ENCODE data around the gene UPP2. TPM values are rescaled to one million over a fixed set of nuclear protein-coding genes. Genes with fewer than 3 reads are reported as not detected.

UPP2 gene
- total RNA-seq, 4 donors from 2014 or later: not detected

DNA sequence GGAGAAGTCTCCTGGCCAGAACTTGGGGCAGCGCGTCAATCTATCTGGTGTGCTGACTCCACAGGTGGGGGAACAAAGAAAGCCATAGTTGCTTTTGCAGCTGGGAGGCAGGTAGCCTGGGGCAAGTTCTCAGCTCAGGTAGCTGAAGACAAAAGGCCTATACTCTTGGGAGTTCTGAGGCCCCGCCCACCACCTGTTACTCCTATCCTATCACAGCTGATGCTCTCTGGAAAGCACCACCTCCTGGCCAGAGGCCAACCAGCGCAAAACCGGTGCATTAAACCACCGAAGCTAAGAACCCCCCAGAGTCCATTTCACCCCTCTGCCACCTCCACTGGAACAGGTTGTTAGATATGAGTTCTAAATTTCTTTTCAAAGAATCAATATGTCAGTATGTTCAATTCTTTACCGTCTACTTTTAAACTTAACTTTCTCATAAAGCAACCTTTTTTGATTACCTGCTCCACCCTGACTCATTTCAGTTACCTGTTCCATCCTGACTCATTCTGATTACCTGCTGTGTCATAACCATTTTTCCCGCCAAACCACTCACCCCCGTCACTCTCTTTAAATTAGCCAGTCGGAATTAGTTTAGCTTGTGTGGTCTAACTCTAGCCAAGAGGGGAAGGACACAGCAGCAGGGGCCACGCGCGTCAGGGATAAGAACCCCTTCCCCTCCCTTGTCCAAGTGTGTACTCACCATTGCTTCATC is 43.4 kb downstream of the UPP2 start:
- H3K36me3 ChIP-seq: no peaks in the 10 kb centered on the region
- no peaks in the 10 kb centered on the region for H3K4me1 ChIP-seq
- TF ChIP-seq POLR2A (IDR thresholded peaks at IDR 0.05) (no peak), EP300 (IDR thresholded peaks at IDR 0.05) (no peak)
- TF ChIP-seq, protein P1, sequence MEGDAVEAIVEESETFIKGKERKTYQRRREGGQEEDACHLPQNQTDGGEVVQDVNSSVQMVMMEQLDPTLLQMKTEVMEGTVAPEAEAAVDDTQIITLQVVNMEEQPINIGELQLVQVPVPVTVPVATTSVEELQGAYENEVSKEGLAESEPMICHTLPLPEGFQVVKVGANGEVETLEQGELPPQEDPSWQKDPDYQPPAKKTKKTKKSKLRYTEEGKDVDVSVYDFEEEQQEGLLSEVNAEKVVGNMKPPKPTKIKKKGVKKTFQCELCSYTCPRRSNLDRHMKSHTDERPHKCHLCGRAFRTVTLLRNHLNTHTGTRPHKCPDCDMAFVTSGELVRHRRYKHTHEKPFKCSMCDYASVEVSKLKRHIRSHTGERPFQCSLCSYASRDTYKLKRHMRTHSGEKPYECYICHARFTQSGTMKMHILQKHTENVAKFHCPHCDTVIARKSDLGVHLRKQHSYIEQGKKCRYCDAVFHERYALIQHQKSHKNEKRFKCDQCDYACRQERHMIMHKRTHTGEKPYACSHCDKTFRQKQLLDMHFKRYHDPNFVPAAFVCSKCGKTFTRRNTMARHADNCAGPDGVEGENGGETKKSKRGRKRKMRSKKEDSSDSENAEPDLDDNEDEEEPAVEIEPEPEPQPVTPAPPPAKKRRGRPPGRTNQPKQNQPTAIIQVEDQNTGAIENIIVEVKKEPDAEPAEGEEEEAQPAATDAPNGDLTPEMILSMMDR (IDR thresholded peaks at IDR 0.05): no peak
- peaks cover 0 to 10% (median 0%) of the 10 kb centered on the region in 4 donors for H3K9me3 ChIP-seq
- H3K27me3 ChIP-seq: no peaks in the 10 kb centered on the region
- no peak overlapping the region for H3K4me3 ChIP-seq
- WGBS, 2 donors: 92 to 95% methylated on average over 13 of the region's 13 CpGs
- H3K27ac ChIP-seq: no peak overlapping the region
- DNase-seq (ENCODE audit: low spot score in 2 of 2): no peak

DNA sequence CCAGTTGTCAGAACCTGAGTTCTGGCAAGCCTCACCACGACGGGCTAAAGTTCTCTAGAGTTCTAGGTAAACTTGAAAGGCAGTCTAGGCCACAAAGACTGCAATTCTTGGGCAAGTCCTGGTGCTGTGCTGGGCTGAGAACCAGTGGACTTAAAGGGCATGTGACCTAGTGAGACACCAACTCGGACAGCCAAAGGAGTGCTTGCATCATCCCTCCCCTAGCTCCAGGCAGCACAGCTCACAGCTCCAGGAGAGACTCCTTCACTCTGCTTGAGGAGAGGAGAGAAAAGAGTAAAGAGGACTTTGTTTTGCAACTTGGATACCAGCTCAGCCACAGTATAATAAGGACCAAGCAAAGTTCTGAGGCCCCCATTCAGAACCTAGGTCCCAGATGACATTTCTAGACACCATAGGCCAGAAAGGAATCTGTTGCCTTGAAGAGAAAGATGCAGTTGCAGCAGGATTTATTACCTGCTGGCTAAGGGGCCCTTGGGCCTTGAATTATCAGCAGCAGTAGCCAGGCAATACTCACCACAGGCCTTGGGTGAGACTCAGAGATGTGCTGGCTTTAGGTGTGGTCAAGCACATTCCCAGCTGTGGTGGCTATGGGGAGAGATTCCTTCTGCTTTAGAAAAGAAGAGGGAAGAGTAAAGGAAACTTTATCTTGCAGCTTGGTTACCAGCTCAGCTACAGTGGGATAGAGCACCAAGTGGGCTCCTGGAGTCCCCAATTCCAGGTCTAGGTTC is 51.8 kb downstream of the UPP2 start:
- DNase-seq (ENCODE audit: low spot score in 2 of 2): no peak
- no peaks in the 10 kb centered on the region for H3K36me3 ChIP-seq
- WGBS, 2 donors: 72 to 82% methylated on average over 3 of the region's 3 CpGs
- no peak overlapping the region for H3K4me3 ChIP-seq
- H3K27ac ChIP-seq: no peak overlapping the region
- no peaks in the 10 kb centered on the region for H3K4me1 ChIP-seq
- TF ChIP-seq POLR2A (IDR thresholded peaks at IDR 0.05) (no peak), EP300 (IDR thresholded peaks at IDR 0.05) (no peak)
- TF ChIP-seq, protein P1 (IDR thresholded peaks at IDR 0.05): no peak
- no peaks in the 10 kb centered on the region for H3K27me3 ChIP-seq
- peaks cover 0 to 17% (median 0%) of the 10 kb centered on the region in 4 donors for H3K9me3 ChIP-seq

DNA sequence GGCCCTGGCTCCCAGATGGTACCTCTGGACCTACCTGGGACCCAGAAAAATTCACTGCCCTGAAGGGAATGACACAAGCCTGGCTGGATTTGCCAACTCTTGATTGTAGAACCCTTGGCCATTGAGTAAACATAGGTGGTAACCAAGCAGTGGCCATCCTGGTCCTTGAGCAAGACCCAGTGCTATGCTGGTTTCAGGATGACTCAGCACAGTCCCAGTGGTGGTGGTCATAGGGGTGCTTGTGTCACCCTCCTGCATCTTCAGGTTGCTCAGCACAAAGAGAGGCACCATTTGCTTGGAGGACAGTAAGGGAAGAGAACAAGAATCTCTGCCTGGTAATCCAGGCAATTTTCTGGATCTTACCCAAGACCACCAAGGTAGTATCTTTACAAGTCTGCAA is 52.9 kb downstream of the UPP2 start:
- Histone ChIP-seq H3K9me3 (peaks cover 0 to 17% (median 0%) of the 10 kb centered on the region in 4 donors), H3K4me1 (no peaks in the 10 kb centered on the region), H3K36me3 (no peaks in the 10 kb centered on the region), H3K27me3 (no peaks in the 10 kb centered on the region), H3K4me3 (no peak overlapping the region), H3K27ac (no peak overlapping the region)
- no peak for DNase-seq (ENCODE audit: low spot score in 2 of 2)
- TF ChIP-seq, protein P1 (IDR thresholded peaks at IDR 0.05): no peak
- TF ChIP-seq POLR2A (IDR thresholded peaks at IDR 0.05): no peak
- TF ChIP-seq EP300 (IDR thresholded peaks at IDR 0.05): no peak

- Histone ChIP-seq H3K27me3 (no peaks in the 10 kb centered on the region), H3K4me3 (no peak overlapping the region), H3K4me1 (no peaks in the 10 kb centered on the region), H3K27ac (no peak overlapping the region), H3K9me3 (no peaks in the 10 kb centered on the region), H3K36me3 (no peaks in the 10 kb centered on the region)
- WGBS, 2 donors: 35 to 38% methylated on average over 2 of the region's 2 CpGs
- TF ChIP-seq, protein P1 (IDR thresholded peaks at IDR 0.05): no peak
- TF ChIP-seq POLR2A (IDR thresholded peaks at IDR 0.05): no peak
- no peak for TF ChIP-seq EP300 (IDR thresholded peaks at IDR 0.05)
- no peak for DNase-seq (ENCODE audit: low spot score in 2 of 2)
These were observed 71.0 kb downstream of the UPP2 start for GRCh38 chr2:158172719-158173118.

- no peak for DNase-seq (ENCODE audit: low spot score in 2 of 2)
- Histone ChIP-seq H3K9me3 (no peaks in the 10 kb centered on the region), H3K4me3 (no peak overlapping the region), H3K36me3 (no peaks in the 10 kb centered on the region), H3K27me3 (no peaks in the 10 kb centered on the region), H3K27ac (no peak overlapping the region), H3K4me1 (peaks cover 0 to 4% (median 0%) of the 10 kb centered on the region in 4 donors)
- TF ChIP-seq POLR2A (IDR thresholded peaks at IDR 0.05): no peak
- TF ChIP-seq, protein P1 (IDR thresholded peaks at IDR 0.05): no peak
- no peak for TF ChIP-seq EP300 (IDR thresholded peaks at IDR 0.05)
- WGBS, 2 donors: 71 to 76% methylated on average over 1 of the region's 1 CpG
These were observed 72.8 kb downstream of the UPP2 start for GRCh38 chr2:158174495-158174894.

All from tibial nerve (tissue), 4 donors.